C4-2B (cell line): Measurements from ENCODE around the gene FGD5.

Source experiments
- CTCF ChIP-seq: fragments of 450-650 bp; conservative IDR thresholded peaks from 2 replicates; pipeline ENCODE4 v1.5.1; 2017; ENCODE audit warnings: mild to moderate bottlenecking
- ZFX ChIP-seq: fragments of 450-650 bp; IDR thresholded peaks from 2 replicates; pipeline ENCODE4 v1.6.1; 2017

- no peak for TF ChIP-seq CTCF
- no peak for TF ChIP-seq ZFX
Observed at GRCh38 chr3:14786369-14786768, 32.4 kb upstream of the FGD5 start.
